Fibroblast of skin of right biceps (primary cell): ENCODE results near the gene CTNND2.
"Not testable (repeated sequence)": the region's sequence is repeated elsewhere in the genome, so short reads cannot be mapped to it uniquely, and the experiment has no call there.

Source experiments
- DNase-seq: peaks from one replicate; pipeline ENCODE4 v3.0.0-alpha.2; 2013

Gene CTNND2

GRCh38 chr5:11869203-11869602 is 35.0 kb downstream of the CTNND2 start:
- no peak for DNase-seq

GRCh38 chr5:11863911-11864310 is 40.3 kb downstream of the CTNND2 start:
- DNase-seq, result no peak

GRCh38 chr5:11857391-11857790 is 46.9 kb downstream of the CTNND2 start:
- DNase-seq, result no peak

GRCh38 chr5:11854936-11855335 is 49.3 kb downstream of the CTNND2 start:
- DNase-seq, result no peak

- no peak for DNase-seq
Observed at GRCh38 chr5:11853796-11854195, 50.5 kb downstream of the CTNND2 start.

GRCh38 chr5:11853140-11853539 is 51.1 kb downstream of the CTNND2 start:
- no peak for DNase-seq

GRCh38 chr5:11852717-11853087 is 51.5 kb downstream of the CTNND2 start:
- DNase-seq, result no peak

GRCh38 chr5:11851965-11852716 is 52.1 kb downstream of the CTNND2 start:
- no peak for DNase-seq

GRCh38 chr5:11851416-11851815 is 52.8 kb downstream of the CTNND2 start:
- DNase-seq, result no peak

GRCh38 chr5:11828566-11828965 is 75.7 kb downstream of the CTNND2 start:
- not testable (repeated sequence) for DNase-seq

- no peak for DNase-seq
Observed at GRCh38 chr5:11822598-11822997, 81.6 kb downstream of the CTNND2 start.

GRCh38 chr5:11815916-11816315 is 88.3 kb downstream of the CTNND2 start:
- DNase-seq, result no peak

GRCh38 chr5:11815481-11815880 is 88.8 kb downstream of the CTNND2 start:
- no peak for DNase-seq

- DNase-seq, result no peak
Observed at GRCh38 chr5:11814373-11814772, 89.9 kb downstream of the CTNND2 start.

GRCh38 chr5:11809407-11809806 is 94.8 kb downstream of the CTNND2 start:
- no peak for DNase-seq

- no peak for DNase-seq
Observed at GRCh38 chr5:11803436-11803835, 100.8 kb downstream of the CTNND2 start.

GRCh38 chr5:11801061-11801460 is 103.2 kb downstream of the CTNND2 start:
- DNase-seq, result no peak

GRCh38 chr5:11797132-11797531 is 107.1 kb downstream of the CTNND2 start:
- no peak for DNase-seq

GRCh38 chr5:11793396-11793795 is 110.8 kb downstream of the CTNND2 start:
- DNase-seq, result no peak

GRCh38 chr5:11792621-11793020 is 111.6 kb downstream of the CTNND2 start:
- DNase-seq, result no peak

- DNase-seq, result no peak
Observed at GRCh38 chr5:11791792-11792191, 112.5 kb downstream of the CTNND2 start.

- DNase-seq, result no peak
Observed at GRCh38 chr5:11790201-11790600, 114.0 kb downstream of the CTNND2 start.

- no peak for DNase-seq
Observed at GRCh38 chr5:11785771-11786352, 118.4 kb downstream of the CTNND2 start.

GRCh38 chr5:11780641-11781345 is 123.5 kb downstream of the CTNND2 start:
- no peak for DNase-seq
